Inflammatory macrophage treated with lipopolysaccharide for 1 hour (primary cell): Measurements from ENCODE around the gene FOXC2.
A peak's percentile ranks its signal among the peaks of the same experiment; 100 is the strongest.

Source experiments
- DNase-seq, 2 donors: peaks; one replicate each; pipeline ENCODE4 v3.0.0-alpha.2; 2020 to 2022

FOXC2 gene

DNA sequence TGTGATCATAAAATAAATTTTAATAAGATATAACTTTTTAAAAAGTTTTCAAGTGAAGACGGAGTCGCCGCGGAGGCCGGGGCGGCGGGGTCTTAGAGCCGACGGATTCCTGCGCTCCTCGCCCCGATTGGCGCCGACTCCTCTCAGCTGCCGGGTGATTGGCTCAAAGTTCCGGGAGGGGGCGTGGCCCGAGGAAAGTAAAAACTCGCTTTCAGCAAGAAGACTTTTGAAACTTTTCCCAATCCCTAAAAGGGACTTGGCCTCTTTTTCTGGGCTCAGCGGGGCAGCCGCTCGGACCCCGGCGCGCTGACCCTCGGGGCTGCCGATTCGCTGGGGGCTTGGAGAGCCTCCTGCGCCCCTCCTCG is at the start of gene FOXC2:
TSS of gene FOXC2 (plus strand) at position 229 of the 365 bp plus-strand sequence. CDS start 507 bp downstream, outside the sequence.
- peak in 1 of 2 donors; percentile 40 for DNase-seq

DNA sequence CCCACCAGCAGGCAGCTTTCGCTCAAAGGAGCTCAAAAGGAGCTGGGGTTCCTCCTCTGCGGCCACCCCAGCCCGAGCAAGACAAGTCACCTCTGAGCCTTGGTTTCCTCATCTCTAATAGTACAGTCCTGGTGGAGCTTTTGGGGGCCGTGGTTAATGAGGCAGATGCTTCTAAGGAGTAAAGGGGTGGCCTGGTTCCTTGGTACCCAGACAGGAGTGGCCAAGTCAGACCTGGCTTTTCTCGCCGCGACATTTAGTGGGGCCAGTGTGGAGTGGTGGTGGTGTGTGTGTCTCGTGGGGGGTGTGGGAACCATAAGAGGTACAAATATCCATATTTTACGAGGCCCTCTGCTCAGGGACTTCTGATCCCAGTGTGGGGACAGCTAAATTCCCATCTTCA is 49.6 kb upstream of the FOXC2 start:
- DNase-seq = no peak

DNA sequence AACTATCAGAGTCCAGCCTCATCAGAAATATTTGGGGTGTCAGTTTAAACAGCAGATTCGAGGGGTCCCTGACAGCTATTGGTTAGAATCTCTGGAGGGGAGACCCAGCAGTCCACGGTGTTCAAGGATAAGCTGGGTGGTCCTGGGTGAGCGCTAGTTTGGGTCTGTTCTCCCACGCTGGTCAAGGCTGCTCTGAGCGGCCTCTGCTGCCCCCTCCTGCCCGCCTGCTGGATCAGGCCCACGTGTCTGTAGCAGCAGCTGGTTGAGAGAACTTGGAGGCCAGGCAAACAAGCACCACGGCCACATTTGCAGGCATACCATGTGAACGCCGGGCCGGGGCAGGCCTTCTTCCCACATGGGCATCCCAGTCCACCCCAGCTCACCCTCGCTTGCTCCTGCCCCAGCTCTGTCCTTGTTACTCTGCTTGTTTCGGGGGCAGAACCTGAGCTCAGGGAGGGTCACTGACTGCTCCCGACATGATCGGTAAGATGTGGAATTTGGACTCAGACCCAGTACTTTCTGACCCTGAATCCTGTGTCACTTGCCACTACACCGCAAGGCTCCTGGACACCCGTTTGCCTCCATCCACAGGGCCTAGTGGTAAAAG is 48.9 kb upstream of the FOXC2 start:
- peak; percentile 7 to 34 for DNase-seq

DNA sequence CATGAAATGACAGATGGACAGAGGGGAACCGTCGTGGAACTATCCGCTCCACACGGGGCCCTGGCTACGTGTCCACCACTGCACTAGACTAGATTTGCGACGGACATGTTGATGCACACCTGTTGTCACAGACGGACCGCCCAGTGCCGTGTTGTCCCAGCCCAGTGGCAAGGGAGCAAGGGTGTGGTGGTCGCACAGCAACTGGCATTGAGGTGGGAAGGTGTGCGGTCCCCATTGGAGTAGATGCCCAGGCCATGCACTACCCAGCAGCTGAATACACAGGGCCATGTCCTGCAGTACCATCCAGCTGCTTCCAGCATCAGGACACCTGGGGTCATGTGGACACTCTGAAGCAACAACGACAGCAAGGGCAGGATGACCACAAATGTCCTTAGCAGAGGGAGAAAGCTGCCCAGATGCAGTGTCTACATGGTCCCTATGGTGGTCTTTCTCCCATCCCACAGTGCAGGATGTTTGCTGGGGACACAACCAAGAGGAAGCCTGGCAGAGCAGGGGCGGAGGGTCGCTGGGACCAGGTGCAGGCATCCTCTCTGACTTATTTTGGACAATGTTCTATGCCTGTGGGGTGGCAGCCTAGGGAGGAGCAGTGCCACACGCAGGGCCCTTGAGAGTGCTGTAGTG is 47.5 kb upstream of the FOXC2 start:
- no peak for DNase-seq

DNA sequence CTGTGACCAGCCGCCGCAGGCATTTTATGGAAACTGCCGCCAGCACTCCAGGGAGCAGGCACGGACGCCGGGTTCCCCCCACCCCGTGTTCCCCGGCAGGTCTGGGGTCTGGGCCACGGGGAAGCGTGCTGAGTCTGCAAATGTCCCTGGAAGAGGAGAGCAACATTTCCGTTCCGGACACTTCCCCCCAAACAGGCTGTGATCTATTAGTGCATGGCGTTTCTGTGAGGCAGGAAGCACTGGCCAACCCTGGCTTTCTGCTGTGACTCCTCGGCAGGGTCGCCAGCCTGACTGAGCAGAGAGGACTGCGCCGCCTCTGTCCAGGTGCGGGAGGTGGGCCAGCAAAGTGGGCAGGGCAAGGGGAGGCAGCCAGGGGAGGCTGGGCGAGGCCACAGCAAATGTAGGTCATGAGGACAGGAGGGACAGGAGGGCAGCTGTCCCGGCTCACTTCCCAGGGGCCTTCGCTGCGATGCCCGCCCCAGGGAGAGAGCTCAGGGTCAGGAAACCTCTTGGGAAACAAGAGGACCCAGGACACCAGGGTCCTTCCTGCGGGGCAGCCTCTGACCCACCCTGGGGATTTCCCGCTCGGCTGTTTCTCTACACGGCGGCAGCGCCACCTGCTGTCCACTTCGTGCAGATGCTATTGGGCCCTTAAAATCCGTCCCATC is 46.8 kb upstream of the FOXC2 start:
- peak; percentile 9 to 67 for DNase-seq

DNA sequence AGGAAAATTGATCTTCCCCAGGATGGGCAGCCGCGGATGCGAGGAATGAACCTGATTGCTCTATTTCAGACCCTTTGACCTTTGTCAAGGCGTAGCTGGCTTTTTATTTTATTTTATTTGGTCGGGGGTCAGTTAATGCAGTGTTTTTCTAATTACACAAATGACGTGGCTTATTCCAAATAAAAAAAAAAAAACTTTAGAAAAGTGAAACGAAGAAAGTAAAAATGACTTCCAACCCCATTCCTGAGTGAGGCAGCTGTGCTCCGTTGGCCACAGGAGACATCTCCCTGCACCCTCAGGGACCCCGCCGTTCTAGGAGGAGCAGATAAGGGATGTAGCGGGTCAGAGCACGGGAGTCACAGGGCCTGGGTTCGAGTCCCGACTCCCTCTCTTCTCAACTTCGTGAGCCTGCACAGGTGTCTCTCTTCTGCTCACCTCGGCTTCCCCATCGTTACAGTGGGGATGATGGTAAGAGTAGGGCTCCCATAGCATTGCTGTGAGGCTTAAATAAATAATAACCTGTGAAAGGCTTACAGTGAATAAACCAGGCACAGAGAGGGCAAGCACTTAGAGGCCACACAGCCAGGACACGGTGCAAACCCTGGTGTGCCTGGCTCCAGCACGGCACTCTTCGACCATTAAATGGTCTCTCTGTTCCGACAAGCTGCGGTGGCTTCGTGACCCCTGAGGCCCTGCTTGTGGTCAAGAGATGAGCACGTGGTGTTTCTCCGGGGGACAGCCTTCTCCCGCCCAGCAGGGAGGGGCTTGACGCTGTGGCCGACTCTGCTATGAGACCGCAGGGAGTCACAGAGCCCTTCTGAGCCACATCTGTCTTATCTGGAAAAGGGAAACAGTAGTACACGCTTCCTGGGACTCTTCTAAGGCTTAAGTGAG is 46.1 kb upstream of the FOXC2 start:
- DNase-seq = no peak

DNA sequence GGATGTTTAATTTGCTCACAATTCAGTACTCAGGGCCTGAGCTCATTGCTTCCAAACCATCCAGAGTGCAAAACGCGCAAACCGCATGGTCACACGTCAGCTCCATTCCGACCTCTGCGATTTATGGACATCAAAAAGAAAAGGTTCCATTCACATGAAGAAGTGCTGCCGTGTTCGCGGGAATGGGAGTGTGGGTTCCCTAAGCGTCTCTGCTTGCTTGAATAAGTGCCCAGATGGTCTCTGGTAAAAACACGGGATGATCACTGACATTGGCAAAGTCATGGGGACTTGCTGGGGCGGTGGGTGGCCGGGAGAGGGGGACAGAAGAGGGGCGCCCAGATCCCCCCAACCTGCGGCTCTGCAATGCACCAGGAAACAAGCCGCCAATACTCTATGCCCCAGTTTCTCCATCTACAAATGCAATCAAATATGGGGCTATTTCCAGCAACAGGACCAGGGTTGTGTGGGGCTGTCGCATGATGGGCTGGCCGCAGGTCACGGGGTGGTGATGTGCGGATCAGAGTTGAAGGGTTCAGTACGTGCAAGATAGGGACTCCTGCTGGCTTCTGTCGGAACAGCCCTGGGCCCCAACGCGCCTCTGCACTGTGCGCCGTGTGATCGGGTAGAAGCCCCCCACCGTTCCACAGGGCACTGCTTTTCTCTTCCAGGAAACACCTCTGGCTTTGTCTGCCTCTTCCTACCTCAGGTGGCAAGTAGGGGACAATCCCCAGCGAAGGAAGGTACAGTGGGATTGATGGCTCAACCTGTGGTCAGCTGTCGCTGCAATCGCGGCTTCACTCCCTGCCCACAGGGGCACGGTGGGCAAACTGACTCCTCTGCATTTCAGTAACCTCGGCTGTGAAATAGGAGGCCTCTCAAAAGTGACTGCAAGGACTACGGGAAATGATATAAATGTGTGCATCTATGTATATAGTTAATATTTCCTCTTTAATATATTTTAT is 45.1 kb upstream of the FOXC2 start:
- no peak for DNase-seq

DNA sequence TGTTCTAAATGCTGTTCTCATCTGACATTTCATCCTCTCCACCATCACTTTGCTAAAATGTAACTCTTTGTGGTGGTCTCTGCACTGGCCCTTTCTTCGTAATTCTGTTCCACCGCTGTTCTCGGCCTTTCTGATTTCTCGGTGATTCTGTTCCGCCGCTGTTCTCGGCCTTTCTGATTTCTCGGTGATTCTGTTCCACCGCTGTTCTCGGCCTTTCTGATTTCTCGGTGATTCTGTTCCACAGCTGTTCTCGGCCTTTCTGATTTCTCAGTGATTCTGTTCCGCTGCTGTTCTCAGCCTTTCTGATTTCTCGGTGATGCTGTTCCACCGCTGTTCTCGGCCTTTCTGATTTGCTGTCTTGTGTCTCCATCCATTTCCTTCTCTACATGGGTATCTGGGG is 44.0 kb upstream of the FOXC2 start:
- no peak for DNase-seq

DNA sequence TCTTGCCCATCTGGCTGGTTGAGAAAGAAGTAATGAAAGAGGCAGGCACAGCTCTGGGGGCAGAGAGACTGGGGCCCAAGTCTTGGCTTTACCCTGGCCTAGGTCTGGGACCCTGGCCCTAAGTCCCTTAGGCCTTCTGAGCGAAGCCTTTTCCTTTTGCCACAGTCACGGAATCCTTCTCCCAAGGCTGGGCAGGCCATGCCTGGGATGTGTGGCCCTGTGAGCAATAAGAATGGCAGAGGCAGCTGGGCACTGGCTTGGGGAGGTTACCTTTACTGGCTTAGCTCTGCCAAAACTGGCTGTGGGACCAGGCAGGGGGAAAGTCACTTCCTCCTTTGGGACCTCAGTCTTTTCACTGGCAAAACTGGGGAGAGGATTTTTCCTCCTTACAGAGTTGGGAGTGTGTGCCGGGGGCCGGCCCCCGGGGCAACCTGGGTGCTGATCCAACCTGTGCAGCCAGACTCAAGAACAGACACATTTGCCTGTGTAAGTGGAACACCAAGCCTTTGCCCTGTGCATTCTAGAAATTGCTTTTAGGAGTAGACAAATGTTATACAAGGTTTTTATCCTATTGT is 43.4 kb upstream of the FOXC2 start:
- DNase-seq = no peak

DNA sequence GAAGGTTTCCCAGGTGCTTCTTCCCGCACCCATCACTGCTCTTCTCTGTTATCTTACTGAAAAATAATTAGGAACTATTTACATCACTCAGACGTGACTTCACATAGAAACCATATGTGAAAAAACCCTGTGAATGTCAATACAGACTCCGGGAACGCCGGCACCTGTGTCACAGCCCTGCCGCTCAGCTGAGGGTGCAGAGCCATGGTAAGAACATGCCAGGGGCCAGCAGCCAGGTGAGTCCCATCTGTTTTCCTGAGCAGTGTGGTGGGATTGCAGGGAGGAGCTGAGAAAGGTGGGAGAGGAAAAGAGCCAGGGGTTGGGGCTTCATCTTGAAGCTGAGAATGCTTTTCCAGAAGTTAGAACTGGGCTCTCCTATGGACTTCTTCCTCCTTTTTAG is 42.6 kb upstream of the FOXC2 start:
- no peak for DNase-seq

DNA sequence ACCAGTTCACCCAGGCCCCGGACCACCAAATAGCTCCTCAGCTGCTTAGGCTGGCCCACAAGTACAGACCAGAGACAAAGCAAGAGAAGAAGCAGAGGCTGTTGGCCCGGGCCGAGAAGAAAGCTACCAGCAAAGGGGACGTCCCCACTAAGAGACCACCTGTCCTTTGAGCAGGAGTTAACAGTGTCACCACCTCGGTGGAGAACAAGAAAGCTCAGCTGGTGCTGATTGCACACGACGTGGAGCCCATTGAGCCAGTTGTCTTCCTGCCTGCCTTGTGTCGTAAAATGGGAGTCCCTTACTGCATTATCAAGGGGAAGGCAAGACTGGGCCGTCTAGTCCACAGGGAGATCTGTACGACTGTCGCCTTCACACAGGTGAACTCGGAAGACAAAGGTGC is 40.9 kb upstream of the FOXC2 start:
- DNase-seq = no peak

DNA sequence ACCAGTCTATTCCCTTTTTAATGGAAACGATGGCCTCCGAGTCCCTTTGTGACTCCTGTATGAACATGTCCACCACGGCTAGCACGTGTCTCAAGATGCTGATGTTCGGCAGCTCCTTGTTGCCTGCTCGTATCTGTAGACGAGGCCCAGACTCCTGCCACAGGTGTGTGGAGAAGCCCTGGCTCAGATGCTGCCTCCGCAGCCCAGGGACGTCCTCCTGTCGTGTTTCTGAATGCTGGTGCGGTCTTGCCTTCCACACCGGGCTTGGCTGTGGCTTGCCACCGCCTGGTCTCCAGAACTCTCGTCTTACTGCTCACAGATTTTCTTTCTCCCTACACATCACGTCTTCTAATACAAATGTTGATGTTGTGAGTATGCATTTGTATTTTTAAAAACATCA is 39.3 kb upstream of the FOXC2 start:
- no peak for DNase-seq

DNA sequence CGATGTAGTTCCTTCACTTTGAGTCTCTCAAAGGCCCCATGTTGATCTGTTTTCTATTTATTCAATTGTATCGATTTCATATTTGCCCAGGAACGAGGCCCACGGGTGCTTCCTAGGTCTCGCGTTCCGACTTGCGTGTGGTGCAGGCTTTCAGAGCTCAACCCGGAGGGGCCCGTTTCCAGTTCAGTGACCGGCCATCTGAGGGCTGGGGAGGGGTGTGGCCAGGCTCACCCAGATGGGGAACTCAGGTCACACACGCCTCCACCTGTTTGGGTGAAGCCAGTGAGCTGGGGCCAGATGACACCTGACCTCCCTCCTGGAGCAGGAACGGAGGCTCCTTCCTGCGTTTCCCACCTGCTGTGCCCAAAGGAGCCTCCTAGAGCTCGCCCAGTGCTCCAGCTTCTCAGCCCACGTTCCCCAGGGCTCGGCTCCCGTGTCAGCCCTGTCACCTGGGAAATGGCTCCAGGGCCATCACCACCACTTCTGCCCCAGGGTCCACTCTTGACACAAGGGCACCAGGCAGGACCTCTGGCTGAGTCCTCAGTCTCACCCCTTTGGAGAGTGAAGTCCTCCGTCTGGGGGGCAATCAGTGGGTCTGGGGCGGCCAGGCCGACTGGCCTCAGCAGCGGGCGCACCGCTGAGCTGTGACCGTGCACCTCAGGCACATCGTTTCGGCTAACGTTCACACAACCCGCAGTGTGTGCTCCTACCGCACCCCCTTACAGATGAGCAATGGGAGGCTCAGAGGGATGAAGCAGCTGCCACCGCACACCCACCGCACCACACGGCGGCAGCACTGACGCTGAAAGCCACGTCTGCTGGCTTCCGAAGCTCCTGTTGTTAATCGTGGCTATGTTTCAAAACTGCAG is 38.3 kb upstream of the FOXC2 start:
- no peak for DNase-seq

DNA sequence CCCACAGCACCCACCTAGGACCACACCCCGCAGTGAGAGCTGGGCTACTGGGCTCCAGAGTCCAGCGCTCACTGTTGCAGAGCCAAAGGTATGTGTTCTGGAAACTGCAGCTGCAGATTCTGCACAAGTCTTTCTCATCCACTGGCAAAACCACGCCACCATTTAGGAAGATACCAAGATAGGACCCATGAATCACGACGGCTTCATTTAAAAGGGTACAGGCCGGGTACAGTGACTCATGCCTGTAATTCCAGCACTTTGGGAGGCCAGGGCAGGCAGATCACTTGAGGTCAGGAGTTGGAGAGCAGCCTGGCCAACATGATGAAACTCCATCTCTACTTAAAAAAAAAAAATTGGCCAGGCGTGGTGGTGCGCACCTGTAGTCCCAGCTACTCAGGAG is 37.5 kb upstream of the FOXC2 start:
- no peak for DNase-seq

DNA sequence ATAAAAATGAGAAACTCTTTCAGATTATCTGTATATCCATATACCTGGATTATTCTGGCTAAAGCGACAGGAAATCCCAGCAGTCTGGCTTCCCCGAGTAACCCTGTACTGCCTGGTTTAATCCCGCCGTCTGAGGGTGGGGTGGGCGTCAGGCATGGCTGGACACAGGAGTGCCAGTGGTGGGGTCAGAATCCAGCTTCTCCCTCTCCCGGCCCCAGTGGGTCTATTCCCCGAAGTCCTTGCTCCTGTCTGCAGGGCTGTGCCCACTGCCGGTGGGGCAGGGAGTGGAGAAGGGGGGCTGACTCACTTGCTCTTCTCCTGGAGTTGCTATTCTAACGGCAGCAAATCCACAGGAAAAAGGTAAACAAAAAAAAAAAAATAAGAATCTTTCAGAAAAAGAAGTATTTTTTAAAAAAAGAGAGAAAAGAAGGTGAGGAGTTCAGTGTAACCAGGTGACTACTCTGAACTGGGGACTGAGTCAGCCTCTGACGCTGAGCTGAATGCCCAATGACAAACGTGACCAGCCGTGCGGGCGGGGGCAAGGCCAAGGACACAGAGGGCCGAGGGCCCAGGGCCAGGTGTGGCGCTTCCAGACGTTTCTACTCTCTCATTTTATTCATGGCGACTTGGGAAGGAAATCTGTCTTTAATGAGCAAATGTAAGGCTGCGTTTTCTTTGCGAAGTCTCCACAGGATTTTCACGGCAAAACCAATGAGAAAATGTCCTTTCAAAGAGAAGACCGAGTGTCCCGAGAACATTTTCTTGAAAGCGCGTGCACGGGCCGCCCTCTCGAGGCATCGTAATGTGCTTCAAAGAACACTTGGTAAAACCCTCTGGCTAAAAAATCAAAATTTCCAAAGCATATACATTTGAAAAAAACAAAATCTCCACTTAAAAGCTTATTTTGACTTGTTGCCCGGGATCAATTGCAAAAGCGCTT is 36.1 kb upstream of the FOXC2 start:
- DNase-seq = no peak

DNA sequence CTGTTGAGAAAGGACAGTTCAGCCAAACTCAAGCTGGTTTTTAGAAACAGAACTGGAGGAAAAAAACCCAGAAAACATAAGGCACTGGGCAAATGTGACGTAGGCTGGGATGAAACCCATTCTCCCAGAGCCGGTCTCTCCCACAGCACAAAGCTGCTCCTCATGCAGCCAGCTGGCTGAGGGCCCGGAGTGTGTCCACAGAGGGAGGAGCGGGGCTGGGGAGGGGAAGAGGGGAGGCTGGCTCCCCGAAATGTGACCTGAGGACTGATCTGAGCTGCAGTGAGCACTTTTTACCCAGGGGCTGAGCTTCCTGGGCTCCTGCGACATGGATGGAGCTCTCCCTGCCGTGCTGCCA is 35.5 kb upstream of the FOXC2 start:
- DNase-seq = no peak

DNA sequence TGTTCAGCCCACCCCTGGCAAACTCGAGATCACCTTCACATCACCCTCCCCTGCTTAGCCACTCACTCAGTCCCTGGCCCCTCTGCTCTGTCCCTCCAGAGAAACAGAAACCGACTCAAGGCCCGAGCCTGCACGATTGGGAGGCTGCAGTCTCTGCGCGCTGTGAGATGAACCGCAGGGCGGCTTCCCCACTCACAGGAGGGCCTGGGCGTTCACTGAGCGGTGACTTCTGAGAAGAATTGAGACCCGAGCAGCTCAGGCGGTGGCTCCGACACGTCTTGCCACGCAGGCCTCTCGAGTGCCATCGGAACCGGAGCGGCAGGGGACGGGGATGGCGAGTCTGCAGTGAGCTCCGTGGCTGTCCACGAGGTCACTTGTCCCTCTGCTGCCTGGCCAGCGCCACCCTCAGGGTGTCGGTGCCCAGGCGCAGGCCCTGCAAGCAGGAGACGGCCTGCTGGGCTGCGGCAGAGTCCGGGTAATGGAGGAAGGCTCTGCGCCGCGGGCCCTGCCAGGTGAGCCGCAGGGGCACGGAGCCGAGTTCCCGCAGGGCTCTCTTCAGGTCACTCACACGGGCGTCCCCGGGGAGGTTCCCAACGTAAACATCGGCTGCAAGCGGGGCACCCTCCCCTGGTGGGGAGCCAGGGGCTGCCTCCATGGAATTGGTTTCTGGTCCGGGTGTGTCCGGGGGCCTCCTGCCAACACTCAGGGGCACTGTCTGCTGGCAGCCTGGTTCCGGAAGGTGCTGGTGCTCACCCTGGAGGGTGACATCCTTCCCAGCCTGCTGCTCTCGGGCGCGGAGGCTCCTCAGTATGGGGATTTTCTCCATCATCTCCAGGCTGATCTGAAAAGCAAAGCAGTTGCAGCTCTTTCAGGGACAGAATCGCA is 34.7 kb upstream of the FOXC2 start:
- no peak for DNase-seq

DNA sequence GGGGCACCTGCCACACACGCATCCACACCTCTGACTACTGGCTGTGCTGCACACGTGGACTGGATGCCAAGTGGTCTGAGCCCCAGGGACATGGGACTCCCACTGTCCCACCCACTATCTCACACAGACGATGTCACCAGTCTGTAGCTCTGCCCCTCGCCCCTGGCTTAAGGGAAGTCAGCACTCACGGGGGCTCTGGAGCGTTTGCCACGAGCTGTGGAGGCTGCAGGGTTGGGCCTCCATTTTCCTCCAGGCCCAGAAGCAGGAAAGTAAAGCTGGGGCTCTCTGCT is 34.2 kb upstream of the FOXC2 start:
- DNase-seq = no peak

DNA sequence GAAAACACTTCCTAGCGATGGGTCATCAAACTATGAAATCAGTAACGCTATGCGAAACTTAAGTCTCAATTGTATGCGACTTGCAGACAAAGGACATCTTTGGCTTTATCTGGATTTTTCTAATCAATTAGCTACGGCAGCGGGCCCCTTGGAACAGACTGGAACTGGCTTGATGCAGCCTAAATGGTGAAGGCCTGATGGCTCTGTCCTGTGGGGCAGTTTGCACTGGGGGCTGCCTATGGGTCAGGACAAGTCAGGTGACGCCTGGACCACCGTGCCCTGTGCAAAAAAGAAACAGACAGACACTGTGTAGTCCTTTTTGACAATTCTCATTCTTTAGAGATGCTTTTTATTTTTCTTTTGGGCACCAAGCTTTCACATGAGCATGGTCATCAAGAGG is 33.6 kb upstream of the FOXC2 start:
- no peak for DNase-seq
